ENCODE results near the gene BAHCC1.

DNA sequence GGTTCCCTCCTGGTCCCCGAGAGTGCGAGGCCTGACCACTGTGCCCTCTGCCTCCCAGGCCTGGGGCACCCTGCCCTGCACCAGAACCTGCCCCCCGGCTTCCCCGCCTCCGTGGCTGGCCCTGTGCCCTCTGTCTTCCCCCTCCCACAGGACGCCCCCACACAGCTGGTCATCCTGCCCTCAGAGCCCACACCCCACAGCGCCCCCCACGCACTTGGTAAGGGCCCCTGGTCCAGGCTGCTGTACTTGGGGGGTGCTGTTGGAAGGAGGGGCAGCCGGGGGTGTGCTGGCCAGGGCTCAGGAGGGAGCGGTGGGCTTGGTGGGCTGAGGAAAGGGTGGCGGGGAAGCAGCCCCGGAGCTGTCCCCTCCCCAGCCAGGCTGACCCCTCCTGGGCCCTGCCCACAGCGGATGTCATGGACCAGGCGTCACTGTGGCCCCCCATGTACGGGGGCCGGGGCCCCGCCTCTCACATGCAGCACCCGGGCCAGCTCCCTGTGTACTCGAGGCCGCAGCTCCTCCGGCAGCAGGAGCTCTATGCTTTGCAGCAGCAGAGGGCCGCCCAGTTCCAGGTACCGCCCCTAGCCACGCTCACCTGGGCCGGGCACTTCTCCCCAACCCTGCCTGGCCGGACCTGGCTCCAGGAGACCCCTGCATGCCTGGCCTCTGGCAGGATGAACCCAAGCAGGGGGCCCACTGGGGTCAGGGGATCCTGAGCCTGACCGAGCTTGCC lies 49.5 kb downstream of the BAHCC1 start:
- no peak for TF ChIP-seq CTCF (IDR thresholded peaks at IDR 0.05)
- TF ChIP-seq, protein P1, sequence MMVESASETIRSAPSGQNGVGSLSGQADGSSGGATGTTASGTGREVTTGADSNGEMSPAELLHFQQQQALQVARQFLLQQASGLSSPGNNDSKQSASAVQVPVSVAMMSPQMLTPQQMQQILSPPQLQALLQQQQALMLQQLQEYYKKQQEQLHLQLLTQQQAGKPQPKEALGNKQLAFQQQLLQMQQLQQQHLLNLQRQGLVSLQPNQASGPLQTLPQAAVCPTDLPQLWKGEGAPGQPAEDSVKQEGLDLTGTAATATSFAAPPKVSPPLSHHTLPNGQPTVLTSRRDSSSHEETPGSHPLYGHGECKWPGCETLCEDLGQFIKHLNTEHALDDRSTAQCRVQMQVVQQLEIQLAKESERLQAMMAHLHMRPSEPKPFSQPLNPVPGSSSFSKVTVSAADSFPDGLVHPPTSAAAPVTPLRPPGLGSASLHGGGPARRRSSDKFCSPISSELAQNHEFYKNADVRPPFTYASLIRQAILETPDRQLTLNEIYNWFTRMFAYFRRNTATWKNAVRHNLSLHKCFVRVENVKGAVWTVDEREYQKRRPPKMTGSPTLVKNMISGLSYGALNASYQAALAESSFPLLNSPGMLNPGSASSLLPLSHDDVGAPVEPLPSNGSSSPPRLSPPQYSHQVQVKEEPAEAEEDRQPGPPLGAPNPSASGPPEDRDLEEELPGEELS (CRISPR knock-in tag; IDR thresholded peaks at IDR 0.05), result no peak
